T-helper 17 cell (primary cell): ENCODE results near the gene HSP90AB1. TPM values are rescaled to one million over a fixed set of nuclear protein-coding genes. Genes with fewer than 3 reads are reported as not detected.

Experiments used
- ATAC-seq: fragments of 150-1000 bp; cut with Tn5 transposase; 2 replicates; pipeline ENCODE4 v1.10.0; 2021; ENCODE audit warnings: mild to moderate bottlenecking, moderate library complexity
- DNase-seq, 3 donors: peaks; one replicate each; pipeline versions ENCODE4 v3.0.0 to v3.0.0-alpha.2; 2020 to 2021
- H3K9me3 ChIP-seq: one replicate; pipeline ENCODE4 v1.7.0; 2013; ENCODE audit warnings: low read length, mild to moderate bottlenecking; ENCODE audit not compliant: control insufficient read depth, poor library complexity, severe bottlenecking
- H3K27ac Mint-ChIP-seq: one replicate; pipeline ENCODE4 v1.8.0; 2022; ENCODE audit warnings: mild to moderate bottlenecking, moderate library complexity, mixed read lengths
- H3K27me3 Mint-ChIP-seq: one replicate; pipeline ENCODE4 v1.8.0; 2022; ENCODE audit warnings: mixed read lengths
- H3K36me3 Mint-ChIP-seq: one replicate; pipeline ENCODE4 v1.8.0; 2022; ENCODE audit warnings: low read depth, mixed read lengths
- H3K4me1 Mint-ChIP-seq: one replicate; pipeline ENCODE4 v1.8.0; 2022; ENCODE audit warnings: mild to moderate bottlenecking, mixed read lengths
- H3K4me3 Mint-ChIP-seq: one replicate; pipeline ENCODE4 v1.8.0; 2022; ENCODE audit warnings: mild to moderate bottlenecking, moderate library complexity, mixed read lengths
- total RNA-seq, 4 donors: library from RNA in 2 of 4; stranded (reverse) in 2 of 4; gene quantifications; one replicate each; pipeline ENCODE4 v1.2.3 and lab custom pipeline; 2022 to 2026

HSP90AB1 gene
- total RNA-seq, 2 donors from 2014 or later = 454 to 478 TPM

DNA sequence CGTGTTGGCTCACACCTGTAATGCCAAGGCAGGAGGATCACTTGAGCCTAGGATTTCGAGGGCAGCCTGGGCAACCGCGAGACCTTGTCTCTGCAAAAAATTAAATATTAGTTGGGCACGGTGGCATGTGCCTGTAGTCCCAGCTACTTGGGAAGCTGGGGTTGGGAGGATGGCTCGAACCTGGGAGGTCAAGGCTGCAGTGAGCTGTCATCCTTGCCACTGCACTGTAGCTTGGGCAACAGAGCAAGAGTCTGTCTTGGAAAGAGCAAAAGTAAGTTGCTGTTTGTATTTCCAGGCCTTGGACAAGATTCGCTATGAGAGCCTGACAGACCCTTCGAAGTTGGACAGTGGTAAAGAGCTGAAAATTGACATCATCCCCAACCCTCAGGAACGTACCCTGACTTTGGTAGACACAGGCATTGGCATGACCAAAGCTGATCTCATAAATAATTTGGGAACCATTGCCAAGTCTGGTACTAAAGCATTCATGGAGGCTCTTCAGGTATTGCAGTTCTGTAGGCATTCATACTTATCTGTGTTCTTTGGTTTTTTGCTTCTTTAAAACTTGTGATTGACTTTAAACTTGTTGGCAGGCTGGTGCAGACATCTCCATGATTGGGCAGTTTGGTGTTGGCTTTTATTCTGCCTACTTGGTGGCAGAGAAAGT lies 2.3 kb downstream of the HSP90AB1 start:
- Mint-ChIP-seq H3K4me3 (peak overlapping the region; percentile 99), H3K4me1 (peaks cover 54% of the 10 kb centered on the region), H3K27ac (peak overlapping the region; percentile 100), H3K36me3 (peaks cover 15% of the 10 kb centered on the region), H3K27me3 (peaks cover 6% of the 10 kb centered on the region)
- DNase-seq = no peak
- H3K9me3 ChIP-seq = no peaks in the 10 kb centered on the region
- no peak for ATAC-seq

DNA sequence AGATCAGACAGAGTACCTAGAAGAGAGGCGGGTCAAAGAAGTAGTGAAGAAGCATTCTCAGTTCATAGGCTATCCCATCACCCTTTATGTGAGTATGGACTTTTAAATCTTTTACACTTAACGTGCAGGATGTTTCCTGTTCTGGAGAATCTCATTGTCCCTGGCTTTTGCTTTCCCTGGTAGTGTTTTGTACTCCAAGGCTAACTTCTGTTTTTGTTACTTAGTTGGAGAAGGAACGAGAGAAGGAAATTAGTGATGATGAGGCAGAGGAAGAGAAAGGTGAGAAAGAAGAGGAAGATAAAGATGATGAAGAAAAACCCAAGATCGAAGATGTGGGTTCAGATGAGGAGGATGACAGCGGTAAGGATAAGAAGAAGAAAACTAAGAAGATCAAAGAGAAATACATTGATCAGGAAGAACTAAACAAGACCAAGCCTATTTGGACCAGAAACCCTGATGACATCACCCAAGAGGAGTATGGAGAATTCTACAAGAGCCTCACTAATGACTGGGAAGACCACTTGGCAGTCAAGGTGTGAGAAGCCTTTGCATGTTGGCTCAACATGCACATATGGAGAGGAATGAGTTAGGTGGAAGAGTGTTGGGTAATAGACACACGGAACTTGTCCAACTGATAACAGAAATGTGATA lies 3.3 kb downstream of the HSP90AB1 start:
- peak overlapping the region; percentile 49 for H3K4me3 Mint-ChIP-seq
- peaks cover 18% of the 10 kb centered on the region for H3K36me3 Mint-ChIP-seq
- peak overlapping the region; percentile 87 for H3K27ac Mint-ChIP-seq
- H3K4me1 Mint-ChIP-seq = peaks cover 64% of the 10 kb centered on the region
- ATAC-seq (no peak), DNase-seq (no peak)
- peaks cover 6% of the 10 kb centered on the region for H3K27me3 Mint-ChIP-seq
- no peaks in the 10 kb centered on the region for H3K9me3 ChIP-seq

DNA sequence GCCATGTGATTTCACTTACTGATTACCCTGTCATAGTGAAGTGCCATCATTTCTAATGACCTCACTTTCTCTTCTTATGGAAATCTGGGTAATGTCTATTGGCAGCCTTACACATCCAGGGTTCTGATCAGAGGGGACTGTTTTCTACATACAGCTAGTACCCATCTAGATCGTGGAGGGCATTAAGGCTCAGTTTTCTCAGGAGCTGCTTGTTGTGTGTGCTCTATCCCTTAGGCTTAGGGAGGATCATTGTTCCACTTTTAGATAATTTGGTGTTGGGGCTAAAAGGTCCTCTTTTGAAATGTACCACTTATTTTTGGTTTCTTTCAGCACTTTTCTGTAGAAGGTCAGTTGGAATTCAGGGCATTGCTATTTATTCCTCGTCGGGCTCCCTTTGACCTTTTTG lies 3.8 kb downstream of the HSP90AB1 start:
- Mint-ChIP-seq H3K27ac (peak overlapping the region; percentile 87), H3K4me3 (no peak overlapping the region), H3K27me3 (peaks cover 6% of the 10 kb centered on the region), H3K4me1 (peaks cover 66% of the 10 kb centered on the region), H3K36me3 (peaks cover 18% of the 10 kb centered on the region)
- no peaks in the 10 kb centered on the region for H3K9me3 ChIP-seq
- no peak for DNase-seq
- no peak for ATAC-seq

DNA sequence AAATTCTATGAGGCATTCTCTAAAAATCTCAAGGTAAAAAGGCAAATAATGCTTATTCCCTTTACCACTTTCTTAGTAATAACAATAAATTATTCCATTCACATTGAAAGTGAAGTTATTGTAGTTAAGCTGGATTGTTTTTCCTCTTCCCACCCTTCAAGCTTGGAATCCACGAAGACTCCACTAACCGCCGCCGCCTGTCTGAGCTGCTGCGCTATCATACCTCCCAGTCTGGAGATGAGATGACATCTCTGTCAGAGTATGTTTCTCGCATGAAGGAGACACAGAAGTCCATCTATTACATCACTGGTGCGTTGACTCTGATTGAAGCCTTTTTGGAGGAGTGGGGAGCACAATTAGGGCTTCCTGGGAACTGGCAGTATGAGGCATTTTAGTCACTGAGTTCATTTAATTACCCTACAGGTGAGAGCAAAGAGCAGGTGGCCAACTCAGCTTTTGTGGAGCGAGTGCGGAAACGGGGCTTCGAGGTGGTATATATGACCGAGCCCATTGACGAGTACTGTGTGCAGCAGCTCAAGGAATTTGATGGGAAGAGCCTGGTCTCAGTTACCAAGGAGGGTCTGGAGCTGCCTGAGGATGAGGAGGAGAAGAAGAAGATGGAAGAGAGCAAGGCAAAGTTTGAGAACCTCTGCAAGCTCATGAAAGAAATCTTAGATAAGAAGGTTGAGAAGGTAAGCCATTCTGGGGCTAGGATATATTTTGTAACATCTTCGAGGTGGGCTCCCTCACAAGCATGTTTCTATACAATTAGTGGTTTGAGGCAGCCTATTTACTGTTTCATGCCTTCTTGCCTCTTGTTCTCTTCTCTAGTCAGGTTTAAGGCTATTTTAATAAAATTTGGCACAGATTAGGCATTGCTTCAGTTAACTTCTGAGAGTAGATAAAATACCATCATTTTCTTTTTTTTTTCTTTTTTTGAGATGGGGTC lies 4.9 kb downstream of the HSP90AB1 start:
- no peak for DNase-seq
- peaks cover 17% of the 10 kb centered on the region for H3K36me3 Mint-ChIP-seq
- H3K27me3 Mint-ChIP-seq = peaks cover 6% of the 10 kb centered on the region
- peak overlapping the region; percentile 55 for H3K4me3 Mint-ChIP-seq
- H3K27ac Mint-ChIP-seq = peak overlapping the region; percentile 98
- ATAC-seq = no peak
- H3K9me3 ChIP-seq = no peaks in the 10 kb centered on the region
- H3K4me1 Mint-ChIP-seq = peaks cover 73% of the 10 kb centered on the region

DNA sequence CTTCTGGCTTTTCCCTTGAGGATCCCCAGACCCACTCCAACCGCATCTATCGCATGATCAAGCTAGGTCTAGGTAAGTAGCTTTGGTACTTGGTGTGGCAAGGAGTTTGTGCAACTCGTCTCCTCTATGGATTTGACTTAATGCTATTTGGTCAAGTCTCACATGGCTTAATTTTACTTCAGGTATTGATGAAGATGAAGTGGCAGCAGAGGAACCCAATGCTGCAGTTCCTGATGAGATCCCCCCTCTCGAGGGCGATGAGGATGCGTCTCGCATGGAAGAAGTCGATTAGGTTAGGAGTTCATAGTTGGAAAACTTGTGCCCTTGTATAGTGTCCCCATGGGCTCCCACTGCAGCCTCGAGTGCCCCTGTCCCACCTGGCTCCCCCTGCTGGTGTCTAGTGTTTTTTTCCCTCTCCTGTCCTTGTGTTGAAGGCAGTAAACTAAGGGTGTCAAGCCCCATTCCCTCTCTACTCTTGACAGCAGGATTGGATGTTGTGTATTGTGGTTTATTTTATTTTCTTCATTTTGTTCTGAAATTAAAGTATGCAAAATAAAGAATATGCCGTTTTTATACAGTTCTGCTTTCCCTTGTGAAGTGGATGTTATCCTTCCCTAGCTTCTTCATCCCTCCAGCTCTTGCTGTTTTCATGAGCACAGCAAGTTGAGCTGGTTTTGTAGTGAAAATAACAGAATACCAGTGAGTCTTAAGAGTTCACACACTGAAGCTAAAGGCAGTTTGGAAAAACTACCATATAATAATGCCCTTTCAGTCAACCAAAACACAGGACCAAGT lies 6.6 kb downstream of the HSP90AB1 start:
- no peaks in the 10 kb centered on the region for H3K9me3 ChIP-seq
- ATAC-seq = peak; percentile 22
- Mint-ChIP-seq H3K4me1 (peaks cover 73% of the 10 kb centered on the region), H3K27me3 (no peaks in the 10 kb centered on the region), H3K4me3 (peak overlapping the region; percentile 25), H3K36me3 (peaks cover 15% of the 10 kb centered on the region), H3K27ac (peak overlapping the region; percentile 98)
- DNase-seq = peak in 2 of 3 donors; percentile 36 to 52

DNA sequence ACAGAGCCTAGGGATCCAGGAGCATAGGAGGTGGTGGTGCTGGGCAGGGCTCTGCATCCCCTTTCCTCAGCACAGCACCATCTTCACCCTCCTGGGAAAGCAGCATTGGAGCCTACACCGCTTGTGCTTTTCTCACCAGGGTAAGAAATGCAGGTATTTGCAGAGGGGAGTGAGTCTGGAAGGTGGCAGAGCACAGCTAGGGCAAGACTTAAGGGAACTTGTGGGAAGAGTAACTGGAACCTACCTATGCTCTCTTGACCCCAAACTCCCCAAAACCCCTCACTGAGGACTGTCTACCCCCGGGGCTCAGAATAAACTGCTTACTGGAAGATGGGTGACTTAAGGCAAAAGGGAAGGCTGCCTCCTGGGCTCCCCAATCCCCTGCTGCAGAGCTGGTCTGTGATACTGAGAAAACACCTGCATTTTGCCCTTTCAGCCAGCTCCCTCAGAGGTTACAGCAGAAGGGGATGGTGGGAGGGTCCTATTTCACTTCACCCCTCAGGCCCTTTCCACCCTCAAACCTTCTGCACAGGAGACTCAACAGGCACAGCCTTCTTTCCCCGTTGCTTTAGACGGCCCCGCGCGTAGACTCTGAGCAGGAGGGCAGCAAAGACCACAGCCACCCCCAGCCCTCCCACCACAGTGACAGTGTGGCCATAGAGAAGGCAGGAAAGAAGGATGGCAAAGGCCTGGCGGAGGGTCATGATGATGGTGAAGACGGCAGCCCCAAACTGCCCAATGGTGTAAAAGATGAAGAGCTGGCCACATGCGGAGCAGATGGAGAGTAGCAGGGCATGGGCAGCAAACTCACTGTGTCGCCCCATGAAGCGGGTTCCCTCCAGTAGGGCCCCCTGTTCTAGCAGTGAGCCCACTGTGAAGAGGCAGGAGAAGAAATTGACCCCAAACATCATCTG lies 7.5 kb downstream of the HSP90AB1 start:
- Mint-ChIP-seq H3K4me1 (peaks cover 67% of the 10 kb centered on the region), H3K4me3 (peak overlapping the region; percentile 94), H3K36me3 (peaks cover 12% of the 10 kb centered on the region), H3K27me3 (no peaks in the 10 kb centered on the region), H3K27ac (peak overlapping the region; percentile 98)
- H3K9me3 ChIP-seq = no peaks in the 10 kb centered on the region
- DNase-seq (no peak), ATAC-seq (no peak)

DNA sequence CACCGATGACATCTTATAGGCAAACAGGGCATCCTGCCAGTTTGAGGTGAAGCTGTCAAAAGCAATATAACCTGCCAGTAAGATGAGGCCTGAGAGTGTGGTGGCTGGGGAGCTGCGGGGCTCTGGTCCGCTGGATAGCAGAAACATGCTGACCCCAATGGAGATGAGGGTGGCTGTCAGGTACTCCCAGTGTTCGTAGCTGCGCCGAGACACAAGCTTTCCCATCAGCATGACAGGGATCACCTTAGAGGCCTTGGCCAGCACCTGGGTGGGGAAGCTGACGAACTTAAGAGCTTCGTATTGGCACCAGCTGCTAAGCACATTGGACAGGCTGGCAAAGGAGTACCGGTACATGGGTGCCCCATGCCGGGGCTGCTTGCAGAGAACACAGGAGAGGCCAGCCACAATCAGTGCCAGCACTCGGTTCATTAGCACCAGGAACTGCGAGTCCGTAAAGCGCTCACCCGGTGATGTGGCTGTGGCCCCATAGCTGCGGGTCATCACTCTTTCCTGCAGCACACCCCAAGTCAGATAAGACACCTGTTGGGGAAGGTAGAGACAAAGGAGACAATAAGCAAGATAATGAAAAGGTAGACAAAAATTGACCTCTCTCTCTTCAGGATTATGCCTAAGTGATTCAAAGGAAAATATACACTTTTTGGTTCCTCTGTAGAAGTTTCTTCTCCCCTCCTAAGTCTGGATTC lies 8.4 kb downstream of the HSP90AB1 start:
- peaks cover 59% of the 10 kb centered on the region for H3K4me1 Mint-ChIP-seq
- no peaks in the 10 kb centered on the region for H3K9me3 ChIP-seq
- no peaks in the 10 kb centered on the region for H3K27me3 Mint-ChIP-seq
- DNase-seq (no peak), ATAC-seq (no peak)
- H3K36me3 Mint-ChIP-seq = peaks cover 7% of the 10 kb centered on the region
- peak overlapping the region; percentile 94 for H3K4me3 Mint-ChIP-seq
- peak overlapping the region; percentile 98 for H3K27ac Mint-ChIP-seq

DNA sequence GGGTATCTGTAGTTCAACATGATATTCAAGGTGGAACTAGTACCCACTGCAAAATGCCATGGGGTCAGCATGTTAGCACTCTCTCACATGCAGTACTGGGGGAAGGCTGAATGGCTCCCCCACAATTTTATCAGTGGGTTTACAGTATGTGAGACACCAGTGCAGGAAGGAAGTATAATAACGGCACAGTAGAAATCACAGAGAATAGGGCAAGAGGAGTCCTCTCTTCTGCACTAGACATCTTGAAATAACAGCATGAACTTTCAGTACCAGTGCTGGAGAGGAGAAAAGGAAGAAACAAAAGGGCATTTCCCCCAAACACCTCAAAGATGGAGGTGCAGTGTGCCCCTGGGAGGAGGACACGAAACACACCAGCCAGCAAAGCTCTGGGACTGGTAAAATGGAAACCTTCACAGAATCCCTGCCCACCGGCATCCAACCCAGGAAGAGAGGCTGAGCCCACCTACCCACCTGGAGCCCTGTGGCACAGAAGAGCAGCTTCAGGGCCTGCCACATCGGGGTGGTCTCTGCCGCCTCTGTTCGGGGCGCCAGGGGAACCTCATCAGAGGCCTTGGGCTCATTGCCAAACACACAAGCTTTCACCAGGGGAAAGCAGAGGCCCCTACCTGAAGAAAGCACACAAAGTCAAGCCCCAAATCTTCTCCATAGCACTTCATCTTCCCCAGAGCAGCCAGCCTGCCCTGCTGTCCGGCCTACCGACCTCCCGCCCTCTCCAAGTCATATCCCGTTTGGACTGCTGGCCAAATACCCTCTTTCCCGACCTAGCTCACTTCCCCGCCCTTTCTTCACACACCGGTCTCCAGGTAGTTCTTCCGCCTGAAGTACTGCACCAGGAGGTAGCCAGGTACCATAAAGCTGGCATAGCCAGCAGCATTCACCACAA lies 9.2 kb downstream of the HSP90AB1 start:
- H3K9me3 ChIP-seq = no peaks in the 10 kb centered on the region
- Mint-ChIP-seq H3K4me3 (peak overlapping the region; percentile 94), H3K27ac (peak overlapping the region; percentile 98), H3K4me1 (peaks cover 58% of the 10 kb centered on the region), H3K36me3 (peaks cover 12% of the 10 kb centered on the region), H3K27me3 (no peaks in the 10 kb centered on the region)
- ATAC-seq = peak; percentile 17
- no peak for DNase-seq

DNA sequence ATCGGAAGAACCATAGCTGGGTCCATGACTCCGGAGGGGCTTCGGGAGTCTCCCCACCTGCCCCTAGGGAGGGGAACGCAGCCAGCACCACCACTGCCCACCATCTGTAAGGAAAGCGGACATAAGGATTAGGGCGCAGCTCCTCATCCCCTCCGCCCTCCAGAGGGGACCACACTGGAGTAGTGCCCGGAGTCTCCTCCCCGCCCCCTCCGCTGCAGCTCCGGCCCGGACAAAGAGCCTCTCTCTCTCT lies 9.8 kb downstream of the HSP90AB1 start:
- Mint-ChIP-seq H3K4me1 (peaks cover 57% of the 10 kb centered on the region), H3K27ac (peak overlapping the region; percentile 98), H3K36me3 (peaks cover 13% of the 10 kb centered on the region), H3K4me3 (peak overlapping the region; percentile 94), H3K27me3 (no peaks in the 10 kb centered on the region)
- ATAC-seq = no peak
- H3K9me3 ChIP-seq = no peaks in the 10 kb centered on the region
- DNase-seq = no peak

DNA sequence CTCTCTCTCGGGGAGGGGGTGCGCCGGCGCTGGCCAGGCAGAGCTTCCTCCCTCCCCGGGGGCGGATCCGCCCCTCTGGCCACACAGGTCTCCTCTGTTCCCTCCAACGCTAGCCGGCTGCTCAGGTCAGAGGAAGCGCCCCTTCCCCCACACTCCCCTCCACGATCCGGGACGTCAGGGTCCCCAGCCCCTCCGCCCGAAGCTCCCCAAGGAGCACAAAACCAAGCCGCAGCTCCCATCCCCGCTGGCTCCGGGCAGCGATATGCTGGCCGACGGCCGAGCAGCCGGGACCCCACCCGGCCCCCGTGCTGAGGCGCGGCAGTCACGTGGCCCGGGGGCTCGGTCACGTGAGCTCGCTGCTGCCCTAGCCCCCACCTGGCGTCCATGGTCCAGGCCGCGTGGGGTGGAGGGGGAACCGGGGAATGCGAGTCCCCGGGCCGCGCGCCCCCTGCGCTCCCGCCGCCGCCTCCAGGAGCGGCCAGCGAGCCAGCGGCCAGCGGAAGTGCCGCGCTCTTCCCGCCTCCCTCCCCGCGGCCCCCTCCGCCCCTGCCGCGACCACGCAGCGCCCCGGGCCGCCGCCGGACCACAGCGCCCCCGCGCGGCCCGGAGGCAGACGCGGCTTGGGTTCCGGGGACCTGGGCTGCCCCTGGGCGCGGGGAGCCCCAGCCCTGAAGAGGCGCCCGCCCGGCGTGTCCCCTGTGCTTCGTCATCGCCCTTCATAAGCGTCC lies 10.3 kb downstream of the HSP90AB1 start, which contains the start of gene SLC35B2:
SLC35B2 (minus strand) TSS at position 504 of the 728 bp plus-strand sequence; CDS start at position 386, 118 bp downstream.
- Mint-ChIP-seq H3K27me3 (no peaks in the 10 kb centered on the region), H3K36me3 (peaks cover 13% of the 10 kb centered on the region), H3K4me1 (peaks cover 54% of the 10 kb centered on the region), H3K4me3 (peak within 1 kb of the TSS; percentile 94), H3K27ac (peak within 1 kb of the TSS; percentile 98)
- no peaks in the 10 kb centered on the region for H3K9me3 ChIP-seq
- ATAC-seq (peak; percentile 78), DNase-seq (peak; percentile 59 to 65 (median 65))
